HG03066 (cell line): ENCODE measurements around the gene ARMC7.
A peak's percentile ranks its signal among the peaks of the same experiment; 100 is the strongest.

Experiments
- ATAC-seq: cut with Tn5 transposase; IDR thresholded peaks from one replicate; pipeline ENCODE4 v1.9.1; 2021; ENCODE audit warnings: low read depth; ENCODE audit not compliant: unreplicated experiment

ARMC7 gene

GRCh38 chr17:75077496-75078283 is 32.1 kb upstream of the ARMC7 start:
- ATAC-seq, result no peak

- ATAC-seq, result no peak
Observed at GRCh38 chr17:75078284-75079022, 31.3 kb upstream of the ARMC7 start.

GRCh38 chr17:75079023-75079373 is 30.8 kb upstream of the ARMC7 start:
- no peak for ATAC-seq

GRCh38 chr17:75081611-75082540 is 27.9 kb upstream of the ARMC7 start:
- no peak for ATAC-seq

GRCh38 chr17:75082683-75083082 is 27.1 kb upstream of the ARMC7 start:
- ATAC-seq, result no peak

- no peak for ATAC-seq
Observed at GRCh38 chr17:75084039-75084660, 25.6 kb upstream of the ARMC7 start.

GRCh38 chr17:75086496-75087181 is 23.1 kb upstream of the ARMC7 start:
- ATAC-seq, result no peak

- ATAC-seq, result no peak
Observed at GRCh38 chr17:75087182-75087557, 22.6 kb upstream of the ARMC7 start.

GRCh38 chr17:75087558-75088453 is 22.0 kb upstream of the ARMC7 start, which contains the start of gene SLC16A5:
Gene SLC16A5 (plus strand): TSS chr17:75087954. CDS start chr17:75093637, 5,683 bp downstream.
- ATAC-seq, result peak; percentile 60

- no peak for ATAC-seq
Observed at GRCh38 chr17:75088465-75089417, 21.0 kb upstream of the ARMC7 start.

GRCh38 chr17:75090871-75091854 is 18.6 kb upstream of the ARMC7 start:
- ATAC-seq, result no peak

- ATAC-seq, result no peak
Observed at GRCh38 chr17:75091855-75092327, 17.9 kb upstream of the ARMC7 start.

GRCh38 chr17:75093548-75094158 is 16.1 kb upstream of the ARMC7 start:
- no peak for ATAC-seq

GRCh38 chr17:75094871-75095399 is 14.8 kb upstream of the ARMC7 start:
- no peak for ATAC-seq

- no peak for ATAC-seq
Observed at GRCh38 chr17:75096082-75096625, 13.6 kb upstream of the ARMC7 start.

- no peak for ATAC-seq
Observed at GRCh38 chr17:75097865-75098264, 11.9 kb upstream of the ARMC7 start.
